Hematopoietic multipotent progenitor cell (in vitro differentiated cells): ENCODE data around the gene RET. TPM values are rescaled to one million over a fixed set of nuclear protein-coding genes. Genes with fewer than 3 reads are reported as not detected.
"Not testable (repeated sequence)": the region's sequence is repeated elsewhere in the genome, so short reads cannot be mapped to it uniquely, and the experiment has no call there.

Source experiments
- DNase-seq, 3 donors: peaks; one replicate each; pipeline ENCODE4 v3.0.0-alpha.2; 2011 to 2015; ENCODE audit warnings: low read depth in 2 of 3, low spot score in 2 of 3
- total RNA-seq: library from RNA; depleted of rRNA; stranded (reverse); fragments of >200 nt; gene quantifications from one replicate; pipeline ENCODE4 v1.2.3, GENCODE V29; 2012

The RET gene
- total RNA-seq, 1 donor = 3.0 TPM

DNA sequence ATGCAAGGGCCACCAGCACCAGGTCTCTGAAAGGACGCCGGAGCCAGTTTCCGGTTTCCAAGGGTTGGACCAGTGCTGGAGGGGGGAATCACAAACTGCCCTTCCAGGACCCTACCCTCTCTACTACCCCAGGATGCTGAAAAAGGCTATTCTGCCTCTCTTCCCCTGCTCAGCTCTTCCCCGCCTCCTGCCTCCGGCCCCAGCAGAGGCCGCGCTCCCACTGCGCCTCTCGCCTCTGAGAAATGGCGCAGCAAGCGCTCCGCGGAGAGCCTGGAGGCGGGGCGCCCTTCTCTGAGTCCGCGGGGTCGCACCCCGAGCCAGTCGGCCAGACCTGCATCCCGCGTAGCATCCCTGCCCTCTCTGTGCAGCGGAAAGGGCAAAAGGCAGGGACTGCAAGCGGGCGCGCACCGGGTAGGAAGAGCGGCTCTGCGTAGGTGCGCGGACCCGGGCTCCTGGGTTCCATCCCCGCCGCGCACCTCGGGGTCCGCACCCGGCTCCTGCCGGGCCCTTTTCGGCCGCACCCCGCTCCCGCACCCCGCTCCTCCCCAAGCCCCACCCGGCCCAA lies 476 bp upstream of the RET start:
- no peak for DNase-seq

DNA sequence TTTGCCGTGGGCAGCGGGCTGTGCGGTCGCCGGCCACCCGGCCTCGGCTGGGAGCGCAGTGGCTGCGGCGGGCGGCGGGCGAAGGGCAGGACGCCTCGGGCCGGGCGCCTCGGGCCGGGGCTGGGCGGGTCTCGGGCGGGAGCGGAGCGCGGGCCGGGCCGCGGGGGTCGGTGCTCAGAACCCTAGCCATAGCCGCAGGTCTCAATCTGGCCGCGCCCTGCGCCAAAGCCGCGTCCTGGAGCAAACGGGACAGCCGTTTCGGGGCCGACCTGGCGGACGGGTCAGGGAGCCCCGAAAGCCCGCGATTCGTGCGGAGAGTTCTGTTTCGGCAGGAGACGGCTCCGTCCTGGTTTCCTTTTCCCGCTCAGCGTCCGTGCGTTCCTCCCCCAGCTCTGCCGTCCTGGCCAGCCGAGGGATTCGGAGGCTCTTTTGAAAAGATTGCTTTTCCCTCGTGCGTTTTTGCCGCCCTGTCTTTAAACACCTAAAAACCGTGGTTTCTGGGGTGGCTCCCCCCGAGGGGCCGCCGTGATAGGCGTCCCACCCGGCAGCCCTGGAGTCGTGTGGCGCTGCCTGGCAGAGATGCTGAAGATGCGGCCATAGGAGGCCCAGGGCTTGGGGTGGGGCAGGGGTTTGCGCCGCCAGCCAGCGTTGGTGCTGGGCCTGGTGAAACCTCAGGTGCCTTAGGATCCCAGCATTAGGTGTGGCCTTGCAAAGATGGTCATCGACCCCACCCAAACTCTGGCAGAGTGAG lies 727 bp downstream of the RET start:
- no peak for DNase-seq

GRCh38 chr10:43078175-43078985 lies 1.5 kb downstream of the RET start:
- DNase-seq = peak in 1 of 3 donors; percentile 60

DNA sequence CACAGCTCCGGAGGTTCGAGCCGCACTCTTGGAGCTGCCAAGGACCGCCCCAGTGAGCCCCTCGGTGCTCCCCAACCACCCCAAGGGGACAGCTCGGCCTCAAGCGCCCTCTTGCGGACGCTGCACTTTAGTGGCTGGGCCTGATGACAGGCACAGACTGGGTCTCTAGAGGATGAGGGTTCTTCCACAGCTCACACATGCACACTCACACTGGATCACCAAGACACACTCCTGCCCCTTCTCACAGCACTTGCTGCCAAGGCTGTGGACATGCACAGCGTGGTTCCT lies 2.1 kb downstream of the RET start:
- DNase-seq = peak in 1 of 3 donors; percentile 70

DNA sequence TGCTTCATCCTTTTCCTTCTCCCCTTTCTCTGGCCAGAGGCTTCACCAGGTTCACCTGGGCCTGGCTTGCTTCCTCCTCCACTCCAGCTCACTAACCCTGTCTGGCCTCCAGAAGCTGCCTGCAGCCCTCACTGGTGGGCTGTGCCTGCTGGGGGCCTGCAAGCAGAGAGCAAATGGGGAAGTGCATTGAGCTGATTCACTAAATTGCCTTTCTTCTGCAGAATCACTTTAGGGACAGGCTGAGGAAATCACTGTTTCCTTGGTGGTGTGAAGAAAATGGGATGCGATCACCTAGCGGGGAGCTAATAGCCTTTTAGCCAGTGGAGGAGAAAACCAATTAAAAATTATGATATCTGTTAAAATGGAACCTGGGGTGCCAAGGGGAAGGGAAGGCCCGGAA lies 3.0 kb downstream of the RET start:
- peak in 1 of 3 donors; percentile 69 for DNase-seq

GRCh38 chr10:43082087-43082486 lies 5.2 kb downstream of the RET start:
- DNase-seq = no peak

DNA sequence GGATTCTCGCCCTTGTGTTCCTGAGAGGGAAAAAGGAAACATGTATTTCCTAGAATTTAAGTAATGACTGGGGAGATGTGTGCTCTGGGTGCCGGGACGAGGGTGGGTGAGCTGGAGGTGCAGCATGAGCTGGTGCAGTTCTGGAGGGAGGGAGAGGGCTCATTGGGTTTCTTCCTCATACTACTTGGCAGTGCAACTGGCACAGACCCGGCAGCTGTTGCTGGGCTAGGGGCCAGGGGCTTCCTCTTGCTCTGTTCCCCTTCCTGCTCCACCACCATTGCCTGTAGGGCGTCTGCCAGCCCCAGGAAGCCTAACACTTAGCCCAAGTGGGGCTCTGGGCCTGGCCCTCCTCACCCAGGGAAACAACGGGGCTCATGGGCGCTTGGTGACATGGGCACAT lies 5.9 kb downstream of the RET start:
- peak in 1 of 3 donors; percentile 85 for DNase-seq

DNA sequence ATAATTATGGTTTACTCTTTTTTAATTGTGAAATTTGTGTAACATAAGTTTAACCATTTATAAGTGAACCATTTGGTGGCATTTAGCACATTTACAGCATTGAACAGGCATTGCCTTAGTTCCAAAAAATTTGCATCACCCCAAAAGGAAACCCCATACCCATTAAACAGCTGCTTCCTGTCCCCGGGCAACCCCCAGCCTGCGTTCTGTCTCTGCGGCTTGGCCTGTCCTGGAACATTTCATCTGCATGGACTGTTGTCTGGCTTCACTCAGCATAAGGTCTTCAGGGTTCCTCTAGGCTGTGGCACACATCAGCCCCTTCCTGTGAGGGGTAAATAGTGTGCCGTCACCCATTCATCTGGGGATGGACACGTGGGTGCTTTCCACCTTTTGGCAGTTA lies 6.9 kb downstream of the RET start:
- DNase-seq = peak in 2 of 3 donors; percentile 72 to 92

DNA sequence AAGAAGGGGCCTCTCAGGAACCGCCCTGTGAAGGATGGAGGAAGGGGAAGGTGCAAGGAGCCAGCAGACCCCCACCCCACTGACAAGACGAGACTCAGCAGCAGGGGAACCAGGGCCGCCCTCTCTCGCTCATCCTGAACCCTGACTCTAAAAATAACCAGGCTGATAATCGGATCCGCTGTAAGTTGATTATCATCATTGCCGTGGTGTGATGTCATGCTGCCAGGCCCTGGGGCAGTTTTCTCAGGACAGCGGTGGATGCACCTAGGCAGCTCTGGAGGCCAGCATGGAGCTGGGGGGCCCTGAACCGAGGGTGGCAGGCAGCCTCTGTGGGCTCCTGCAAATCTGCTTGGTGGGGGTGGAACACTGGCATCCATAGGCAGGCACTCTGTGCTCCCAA lies 7.9 kb downstream of the RET start:
- no peak for DNase-seq

DNA sequence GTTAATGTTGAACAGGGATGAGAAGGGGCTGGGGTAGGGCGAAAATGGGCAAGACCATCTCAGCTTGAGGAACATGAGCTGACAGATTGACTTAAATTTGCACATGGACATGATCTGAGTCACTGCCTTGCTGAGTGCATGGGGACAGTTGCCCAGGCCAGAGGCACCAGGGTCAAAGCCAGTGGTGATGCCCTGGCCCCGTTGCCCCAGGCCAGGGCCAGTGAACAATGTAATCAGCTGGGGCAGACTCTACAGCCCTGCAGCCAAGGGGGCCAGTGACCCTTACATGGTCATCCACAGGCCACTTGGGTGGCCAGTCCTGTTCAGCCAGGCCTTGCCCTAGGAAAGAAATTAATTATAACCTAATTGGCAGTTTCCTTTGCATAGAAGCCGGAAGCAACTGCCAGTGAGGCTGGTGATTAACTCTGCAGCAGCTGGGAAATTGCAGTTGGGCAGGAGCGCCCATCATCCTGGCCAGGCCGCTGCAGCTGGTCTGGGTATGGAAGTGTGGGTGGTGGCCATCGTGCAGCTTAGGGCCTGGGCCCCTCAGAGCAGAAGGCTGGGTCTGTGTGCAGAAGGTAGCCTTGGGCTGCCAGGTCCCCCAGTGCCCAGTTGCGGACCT lies 9.6 kb downstream of the RET start:
- DNase-seq = no peak

GRCh38 chr10:43089519-43089918 lies 12.7 kb downstream of the RET start:
- DNase-seq = no peak

GRCh38 chr10:43090188-43090587 lies 13.3 kb downstream of the RET start:
- DNase-seq = no peak

- DNase-seq = no peak
Observed at GRCh38 chr10:43090664-43091063, 13.8 kb downstream of the RET start.

- no peak for DNase-seq
Observed at GRCh38 chr10:43091846-43092245, 15.0 kb downstream of the RET start.

DNA sequence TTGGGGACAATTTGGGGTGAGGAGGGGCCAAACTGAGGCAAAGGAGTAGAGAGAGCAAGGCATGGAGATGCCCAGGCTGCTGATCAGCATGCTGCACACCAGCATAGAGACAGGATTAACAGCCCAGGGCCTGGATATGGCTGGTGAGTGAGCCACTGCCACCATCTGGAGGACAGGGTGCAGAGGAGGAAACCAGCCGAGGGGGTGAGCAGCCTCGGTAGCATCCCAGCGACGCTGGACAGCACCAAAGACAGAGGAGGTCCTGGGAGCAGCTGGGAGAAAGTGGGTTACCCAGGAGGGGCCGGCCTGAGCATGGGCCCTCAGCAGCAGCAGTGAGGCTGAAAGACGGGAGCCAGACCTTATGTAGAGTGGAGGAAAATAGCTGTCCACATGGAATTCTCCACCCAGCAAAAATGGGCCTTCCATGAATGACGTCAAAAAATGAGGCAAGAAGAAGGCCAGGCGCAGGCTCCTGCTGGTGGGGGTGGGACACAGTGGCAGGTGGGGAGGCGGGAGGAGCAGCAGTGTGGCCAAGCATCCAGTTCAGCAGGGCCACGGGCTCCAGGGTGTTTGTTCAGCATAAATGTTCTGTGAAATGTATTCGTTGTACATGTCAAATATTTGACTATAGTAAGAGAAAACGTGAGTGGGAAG lies 16.7 kb downstream of the RET start:
- peak in 2 of 3 donors; percentile 48 to 75 for DNase-seq

- DNase-seq = no peak
Observed at GRCh38 chr10:43094085-43094484, 17.2 kb downstream of the RET start.

- not testable (repeated sequence) for DNase-seq
Observed at GRCh38 chr10:43099339-43099738, 22.5 kb downstream of the RET start.

DNA sequence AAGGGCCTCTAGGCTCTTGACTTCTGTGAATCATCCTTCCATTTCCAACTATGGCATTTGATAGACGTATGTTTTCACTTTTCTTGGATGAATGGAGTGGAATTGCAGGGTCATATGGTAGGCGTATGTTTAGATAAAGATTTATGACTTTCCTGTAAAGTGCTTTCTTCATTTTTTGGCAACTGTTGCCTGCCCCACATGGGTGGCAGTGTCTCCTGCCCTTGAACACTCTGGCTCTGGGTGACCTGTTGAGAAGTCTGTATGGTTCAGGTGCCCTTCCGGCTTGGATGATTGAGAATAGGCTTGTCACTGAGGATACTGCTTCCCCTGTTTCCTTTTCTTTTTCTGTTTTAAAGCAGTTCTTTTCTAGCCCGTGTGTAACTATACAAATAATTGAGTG lies 23.1 kb downstream of the RET start:
- no peak for DNase-seq

DNA sequence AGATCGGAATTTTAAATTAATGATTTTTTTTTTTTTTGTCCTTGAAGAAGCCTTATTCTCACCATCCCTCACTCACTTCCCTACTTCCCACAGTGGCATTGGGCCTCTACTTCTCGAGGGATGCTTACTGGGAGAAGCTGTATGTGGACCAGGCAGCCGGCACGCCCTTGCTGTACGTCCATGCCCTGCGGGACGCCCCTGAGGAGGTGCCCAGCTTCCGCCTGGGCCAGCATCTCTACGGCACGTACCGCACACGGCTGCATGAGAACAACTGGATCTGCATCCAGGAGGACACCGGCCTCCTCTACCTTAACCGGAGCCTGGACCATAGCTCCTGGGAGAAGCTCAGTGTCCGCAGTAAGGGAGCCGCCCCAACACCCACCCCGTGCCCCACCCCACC lies 23.5 kb downstream of the RET start:
- no peak for DNase-seq

GRCh38 chr10:43102063-43102828 lies 25.4 kb downstream of the RET start:
- DNase-seq = no peak
